AG04450 (cell line): ENCODE data around the gene EPAS1. TPM values are rescaled to one million over a fixed set of nuclear protein-coding genes. Genes with fewer than 3 reads are reported as not detected.

Experiments used
- CTCF ChIA-PET: fragments of 300-600, 350-600 bp; formaldehyde crosslinking; extraction: SDS; loops from one replicate; lab custom pipeline; 2022; ENCODE audit warnings: antibody characterized with exemption, inconsistent platforms; lab: Charles Lee
- POLR2A ChIA-PET: fragments of 350-600 bp; formaldehyde crosslinking; extraction: SDS; loops from one replicate; lab custom pipeline; 2021; ENCODE audit warnings: antibody characterized with exemption, inconsistent platforms; lab: Yijun Ruan, JAX
- DNase-seq: peaks from one replicate; pipeline ENCODE4 v3.0.0-alpha.2; 2011; ENCODE audit warnings: low read depth, low spot score
- H3K27ac ChIP-seq: one replicate; pipeline ENCODE4 v1.5.1; 2012; ENCODE audit warnings: low read depth, low read length, control low read depth
- H3K27me3 ChIP-seq: one replicate; pipeline ENCODE4 v1.6.0; 2012; ENCODE audit warnings: low read length; ENCODE audit not compliant: control insufficient read depth, insufficient read depth
- H3K4me3 ChIP-seq: 2 replicates; pipeline ENCODE4 v1.5.1; 2011; ENCODE audit warnings: mild to moderate bottlenecking, low read depth, low read length, control low read depth
- H3K9me3 ChIP-seq: 2 replicates; pipeline ENCODE4 v1.5.1; 2012; ENCODE audit warnings: low read length; ENCODE audit not compliant: control insufficient read depth, insufficient read depth
- CTCF ChIP-seq: IDR thresholded peaks from 2 replicates; pipeline ENCODE4 v1.5.1; 2011; ENCODE audit warnings: low read depth, low read length, control low read depth, inconsistent platforms
- polyA plus RNA-seq: library from polyadenylated mRNA; depleted of rRNA; stranded (reverse); fragments of >200 nt; gene quantifications from 2 replicates; pipeline ENCODE4 v1.2.3, GENCODE V29; 2011; rRNA removed
- small RNA-seq: library from RNA; depleted of rRNA; stranded (forward); fragments of <200 nt; gene quantifications from one replicate; pipeline ENCODE3, GENCODE V24; 2012; ENCODE audit warnings: low read depth; ENCODE audit not compliant: insufficient read length

EPAS1 gene
- polyA plus RNA-seq, 1 experiment, result 506 TPM

- no peak for TF ChIP-seq CTCF
- DNase-seq, result no peak
- H3K9me3 ChIP-seq, result no peaks in the 10 kb centered on the region
- H3K4me3 ChIP-seq, result no peak overlapping the region
- peak overlapping the region; percentile 93 for H3K27ac ChIP-seq
- POLR2A ChIA-PET, result interaction anchor here (1.7 to 1.9 kb wide), 2 partner anchors 15 to 139 kb away, joined by 5 read pairs; partner anchors contain the start of gene EPAS1
- no peaks in the 10 kb centered on the region for H3K27me3 ChIP-seq
- CTCF ChIA-PET, result no interaction called here
Measured at GRCh38 chr2:46435796-46436360, 138.7 kb downstream of the EPAS1 start.

Small RNA genes within 50 kb of the gene (small RNA-seq; reads per million reads assigned to genes)
- not detected for gene RF00017

Other genes with a start within 250 kb of the EPAS1 start
- gene TMEM247, start 182.2 kb downstream of the EPAS1 start, polyA plus RNA-seq, result not detected in 2 replicates
- gene RHOQ, start 245.1 kb downstream of the EPAS1 start, polyA plus RNA-seq, result 82.0 and 98.8 TPM in 2 replicates
- 4.5 and 6.1 TPM in 2 replicates for gene ATP6V1E2, start 245.2 kb downstream of the EPAS1 start, polyA plus RNA-seq